Jurkat, Clone E6-1 (cell line): ENCODE results near the gene AKR1C1.
"Not testable (repeated sequence)": the region's sequence is repeated elsewhere in the genome, so short reads cannot be mapped to it uniquely, and the experiment has no call there.

Experiments
- DNase-seq: peaks from one replicate; pipeline ENCODE4 v3.0.0-alpha.2; 2011; ENCODE audit warnings: low read depth, low spot score
- H3K4me3 ChIP-seq: 2 replicates; pipeline ENCODE4 v1.5.1; 2011; ENCODE audit warnings: mild to moderate bottlenecking, low read length, control low read depth, moderate library complexity

The AKR1C1 gene

GRCh38 chr10:5008857-5009548 lies 45.8 kb downstream of the AKR1C1 start:
- DNase-seq, H3K4me3 ChIP-seq: not testable (repeated sequence)

- not testable (repeated sequence) for DNase-seq, H3K4me3 ChIP-seq
These were observed 46.8 kb downstream of the AKR1C1 start for GRCh38 chr10:5010043-5010442.

GRCh38 chr10:5011392-5011791 lies 48.2 kb downstream of the AKR1C1 start:
- DNase-seq, H3K4me3 ChIP-seq: not testable (repeated sequence)

GRCh38 chr10:5012595-5012994 lies 49.4 kb downstream of the AKR1C1 start:
- no peak for DNase-seq
- H3K4me3 ChIP-seq = no peak overlapping the region

GRCh38 chr10:5013385-5013784 lies 50.2 kb downstream of the AKR1C1 start:
- H3K4me3 ChIP-seq = no peak overlapping the region
- DNase-seq = no peak

- H3K4me3 ChIP-seq, DNase-seq: not testable (repeated sequence)
These were observed 51.1 kb downstream of the AKR1C1 start for GRCh38 chr10:5014200-5014910.

GRCh38 chr10:5014936-5015335 lies 51.7 kb downstream of the AKR1C1 start:
- peak; percentile 5 for DNase-seq
- H3K4me3 ChIP-seq = no peak overlapping the region

GRCh38 chr10:5018134-5018533 lies 54.9 kb downstream of the AKR1C1 start:
- DNase-seq = no peak
- H3K4me3 ChIP-seq = no peak overlapping the region

- not testable (repeated sequence) for DNase-seq, H3K4me3 ChIP-seq
These were observed 55.6 kb downstream of the AKR1C1 start for GRCh38 chr10:5018671-5019277.

GRCh38 chr10:5019770-5020612 lies 56.8 kb downstream of the AKR1C1 start:
- peak; percentile 4 for DNase-seq
- not testable (repeated sequence) for H3K4me3 ChIP-seq

GRCh38 chr10:5021624-5022290 lies 58.5 kb downstream of the AKR1C1 start:
- H3K4me3 ChIP-seq, DNase-seq: not testable (repeated sequence)

- no peak for DNase-seq
- H3K4me3 ChIP-seq = no peak overlapping the region
These were observed 60.1 kb downstream of the AKR1C1 start for GRCh38 chr10:5023177-5023805.

GRCh38 chr10:5025461-5025881 lies 62.3 kb downstream of the AKR1C1 start:
- H3K4me3 ChIP-seq, DNase-seq: not testable (repeated sequence)

- no peak overlapping the region for H3K4me3 ChIP-seq
- DNase-seq = no peak
These were observed 67.8 kb downstream of the AKR1C1 start for GRCh38 chr10:5030989-5031388.

- H3K4me3 ChIP-seq, DNase-seq: not testable (repeated sequence)
These were observed 68.4 kb downstream of the AKR1C1 start for GRCh38 chr10:5031588-5031987.

- not testable (repeated sequence) for DNase-seq, H3K4me3 ChIP-seq
These were observed 69.2 kb downstream of the AKR1C1 start for GRCh38 chr10:5032444-5032843.
